ENCODE measurements around the gene ITGB6.

- TF ChIP-seq EZH2phosphoT487 (IDR thresholded peaks at IDR 0.05) (no peak), CTCF (IDR thresholded peaks at IDR 0.05) (no peak), EZH2 (IDR thresholded peaks at IDR 0.05) (no peak)
Measured at GRCh38 chr2:160175169-160176134, 24.6 kb downstream of the ITGB6 start.

Measured in neural progenitor cell (in vitro differentiated cells).